H9 (cell line): Measurements from ENCODE around the gene ATP2A2. TPM values are rescaled to one million over a fixed set of nuclear protein-coding genes. Genes with fewer than 3 reads are reported as not detected.

Source experiments
- DNase-seq: peaks from one replicate; pipeline ENCODE4 v3.0.0-alpha.2; 2017
- H2AFZ ChIP-seq: one replicate; pipeline ENCODE4 v1.6.1; 2013; ENCODE audit warnings: mild to moderate bottlenecking, low read length, control low read depth, moderate library complexity
- H2AK5ac ChIP-seq: 2 replicates; pipeline ENCODE4 v1.6.1; 2013; ENCODE audit warnings: low read length, control low read depth, mixed read lengths; ENCODE audit not compliant: insufficient read length
- H2BK120ac ChIP-seq: one replicate; pipeline ENCODE4 v1.6.1; 2013; ENCODE audit warnings: low read depth, mild to moderate bottlenecking, low read length, control low read depth, inconsistent platforms; ENCODE audit not compliant: poor library complexity, severe bottlenecking
- H2BK12ac ChIP-seq: 2 replicates; pipeline ENCODE4 v1.6.1; 2013; ENCODE audit warnings: low read length, control low read depth, mixed read lengths, low read depth; ENCODE audit not compliant: insufficient read length
- H2BK15ac ChIP-seq: 2 replicates; pipeline ENCODE4 v1.6.1; 2013; ENCODE audit warnings: low read depth, low read length, control low read depth
- H2BK20ac ChIP-seq: one replicate; pipeline ENCODE4 v1.6.1; 2013; ENCODE audit warnings: low read depth, mild to moderate bottlenecking, low read length, control low read depth, inconsistent platforms; ENCODE audit not compliant: poor library complexity, severe bottlenecking
- H2BK5ac ChIP-seq: 2 replicates; pipeline ENCODE4 v1.6.1; 2013; ENCODE audit warnings: low read length, control low read depth, mixed read lengths; ENCODE audit not compliant: insufficient read length
- H3K14ac ChIP-seq: 2 replicates; pipeline ENCODE4 v1.6.1; 2013; ENCODE audit warnings: low read length, control low read depth; ENCODE audit not compliant: insufficient read depth
- H3K18ac ChIP-seq: 2 replicates; pipeline ENCODE4 v1.6.1; 2013; ENCODE audit warnings: low read depth, mild to moderate bottlenecking, mixed read lengths, low read length, control low read depth; ENCODE audit not compliant: insufficient read length
- H3K23ac ChIP-seq: 2 replicates; pipeline ENCODE4 v1.6.1; 2013; ENCODE audit warnings: low read length, control low read depth, mixed read lengths, low read depth; ENCODE audit not compliant: insufficient read length
- H3K23me2 ChIP-seq: 2 replicates; pipeline ENCODE4 v1.6.1; 2013; ENCODE audit warnings: low read depth, mild to moderate bottlenecking, mixed read lengths, low read length, control low read depth; ENCODE audit not compliant: insufficient read length, poor library complexity, severe bottlenecking
- H3K27ac ChIP-seq: 2 replicates; pipeline ENCODE4 v1.5.1; 2013; ENCODE audit warnings: low read length, control low read depth, mixed read lengths, low read depth; ENCODE audit not compliant: insufficient read length
- H3K27me3 ChIP-seq: 2 replicates; pipeline ENCODE4 v1.6.1; 2013; ENCODE audit warnings: low read length, control low read depth, inconsistent platforms; ENCODE audit not compliant: insufficient read depth
- H3K4ac ChIP-seq: 2 replicates; pipeline ENCODE4 v1.6.1; 2013; ENCODE audit warnings: low read depth, mild to moderate bottlenecking, control low read depth, inconsistent platforms, low read length, moderate library complexity
- H3K4me1 ChIP-seq: 2 replicates; pipeline ENCODE4 v1.6.1; 2013; ENCODE audit warnings: low read length, control low read depth, inconsistent platforms; ENCODE audit not compliant: insufficient read depth
- H3K4me2 ChIP-seq: 2 replicates; pipeline ENCODE4 v1.6.1; 2013; ENCODE audit warnings: low read length, control low read depth, mixed read lengths; ENCODE audit not compliant: insufficient read length, insufficient read depth
- H3K56ac ChIP-seq: 2 replicates; pipeline ENCODE4 v1.6.1; 2013; ENCODE audit warnings: low read depth, mild to moderate bottlenecking, mixed read lengths, low read length, control low read depth; ENCODE audit not compliant: insufficient read length
- H3K79me1 ChIP-seq: 2 replicates; pipeline ENCODE4 v1.6.1; 2013; ENCODE audit warnings: low read depth, mild to moderate bottlenecking, moderate library complexity, low read length, control low read depth, inconsistent platforms; ENCODE audit not compliant: insufficient read depth, poor library complexity, severe bottlenecking
- H3K79me2 ChIP-seq: 2 replicates; pipeline ENCODE4 v1.6.1; 2013; ENCODE audit warnings: low read length, control low read depth, inconsistent platforms; ENCODE audit not compliant: insufficient read depth
- H3K9ac ChIP-seq: 2 replicates; pipeline ENCODE4 v1.6.1; 2013; ENCODE audit warnings: low read length, control low read depth, mixed read lengths; ENCODE audit not compliant: insufficient read length; ENCODE audit errors: extremely low read depth
- H3K9me3 ChIP-seq: one replicate; pipeline ENCODE4 v1.6.1; 2013; ENCODE audit warnings: low read depth, low read length, inconsistent platforms; ENCODE audit not compliant: control insufficient read depth
- H3T11ph ChIP-seq: one replicate; pipeline ENCODE4 v1.6.1; 2013; ENCODE audit warnings: mild to moderate bottlenecking, low read length, control low read depth, inconsistent platforms
- H4K20me1 ChIP-seq: one replicate; pipeline ENCODE4 v1.6.1; 2013; ENCODE audit not compliant: control insufficient read depth, insufficient read length, insufficient read depth
- H4K5ac ChIP-seq: 2 replicates; pipeline ENCODE4 v1.6.1; 2013; ENCODE audit warnings: low read depth, mild to moderate bottlenecking, mixed read lengths, low read length, control low read depth; ENCODE audit not compliant: insufficient read length
- H4K8ac ChIP-seq: replicated peaks from 2 replicates; pipeline ENCODE4 v1.6.1; 2013; ENCODE audit warnings: low read length, control low read depth, mixed read lengths, low read depth; ENCODE audit not compliant: insufficient read length
- H4K91ac ChIP-seq: 2 replicates; pipeline ENCODE4 v1.6.1; 2013; ENCODE audit warnings: low read depth, mild to moderate bottlenecking, moderate library complexity, mixed read lengths, low read length, control low read depth; ENCODE audit not compliant: insufficient read length
- H3K27ac Mint-ChIP-seq, 3 experiments: 2 replicates in 2 of 3; 3 replicates in 1 of 3; pipeline ENCODE4 v1.8.0; 2020 to 2021; ENCODE audit warnings: mixed read lengths in 3 of 3, mild to moderate bottlenecking in 1 of 3, moderate library complexity in 1 of 3
- H3K27me3 Mint-ChIP-seq: 2 replicates; pipeline ENCODE4 v1.8.0; 2021; ENCODE audit warnings: low read depth, mild to moderate bottlenecking, moderate library complexity, mixed read lengths
- H3K36me3 Mint-ChIP-seq, 3 experiments: 2 replicates in 2 of 3; 3 replicates in 1 of 3; pipeline ENCODE4 v1.8.0; 2020 to 2021; ENCODE audit warnings: low read depth in 3 of 3, mixed read lengths in 3 of 3; ENCODE audit not compliant: insufficient read depth in 1 of 3
- H3K4me1 Mint-ChIP-seq, 2 experiments: 2 replicates each; pipeline ENCODE4 v1.8.0; 2020; ENCODE audit warnings: mixed read lengths in 2 of 2
- H3K4me3 Mint-ChIP-seq, 2 experiments: 2 replicates in 1 of 2; 3 replicates in 1 of 2; pipeline ENCODE4 v1.8.0; 2020 to 2021; ENCODE audit warnings: mild to moderate bottlenecking in 2 of 2, mixed read lengths in 2 of 2, moderate library complexity in 1 of 2
- H3K9me3 Mint-ChIP-seq, 2 experiments: 2 replicates in 1 of 2; 3 replicates in 1 of 2; pipeline ENCODE4 v1.8.0; 2020; ENCODE audit warnings: mild to moderate bottlenecking in 2 of 2, mixed read lengths in 2 of 2, moderate library complexity in 1 of 2
- WGBS: extraction: QIAGEN DNeasy Blood & Tissue Kit; methylation state at CpG from one replicate; pipeline ENCODE4 v1.1.7; 2013; ENCODE audit warnings: missing lambda C conversion rate, low lambda C conversion rate, mixed read lengths; ENCODE audit not compliant: insufficient read length; ENCODE audit errors: extremely low coverage; 5-methylcytosine and 5-hydroxymethylcytosine counted together
- total RNA-seq: library from RNA; stranded (reverse); gene quantifications from 2 replicates; pipeline ENCODE4 v1.2.1, GENCODE V29; 2021
- TF ChIP-seq, protein P1 (sequence below): fragments of 200-600 bp; sonication (generic); conservative IDR thresholded peaks from 3 replicates; pipeline ENCODE4 v1.8.0; 2021; ENCODE audit warnings: antibody characterized with exemption, mild to moderate bottlenecking

The ATP2A2 gene
- total RNA-seq, 1 experiment from 2014 or later, result 257 TPM

DNA sequence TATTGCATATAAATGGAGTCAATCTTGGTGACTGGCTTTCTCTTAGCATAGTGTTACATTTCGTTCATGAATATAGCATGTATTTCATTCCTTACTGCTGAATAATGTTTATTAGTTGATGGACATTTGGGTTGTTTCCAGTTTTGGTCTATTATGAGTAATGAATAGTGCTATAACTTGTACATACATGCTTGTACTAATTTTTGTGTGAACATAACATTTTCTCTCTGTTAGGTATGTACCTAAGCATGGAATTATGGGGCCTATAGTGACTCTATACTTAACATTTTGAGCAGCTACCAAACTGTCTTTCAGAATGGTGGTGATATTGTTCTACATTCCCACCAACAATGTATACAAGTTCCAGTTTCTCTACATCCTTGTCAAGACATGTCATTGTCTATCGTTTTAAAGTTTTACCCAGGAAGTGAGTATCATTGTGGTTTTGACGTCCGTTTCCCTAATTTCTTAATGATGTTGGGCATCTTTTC is 23.1 kb downstream of the ATP2A2 start:
- Histone ChIP-seq H3K23me2 (no peaks in the 10 kb centered on the region), H4K20me1 (no peaks in the 10 kb centered on the region), H3K4me2 (no peak overlapping the region)

More for the DNA sequence above, 23.1 kb downstream of the ATP2A2 start:
- H3K4ac ChIP-seq, result no peak overlapping the region
- no peak overlapping the region for H3K14ac ChIP-seq
- no peak overlapping the region for H2BK20ac ChIP-seq
- TF ChIP-seq, protein P1, sequence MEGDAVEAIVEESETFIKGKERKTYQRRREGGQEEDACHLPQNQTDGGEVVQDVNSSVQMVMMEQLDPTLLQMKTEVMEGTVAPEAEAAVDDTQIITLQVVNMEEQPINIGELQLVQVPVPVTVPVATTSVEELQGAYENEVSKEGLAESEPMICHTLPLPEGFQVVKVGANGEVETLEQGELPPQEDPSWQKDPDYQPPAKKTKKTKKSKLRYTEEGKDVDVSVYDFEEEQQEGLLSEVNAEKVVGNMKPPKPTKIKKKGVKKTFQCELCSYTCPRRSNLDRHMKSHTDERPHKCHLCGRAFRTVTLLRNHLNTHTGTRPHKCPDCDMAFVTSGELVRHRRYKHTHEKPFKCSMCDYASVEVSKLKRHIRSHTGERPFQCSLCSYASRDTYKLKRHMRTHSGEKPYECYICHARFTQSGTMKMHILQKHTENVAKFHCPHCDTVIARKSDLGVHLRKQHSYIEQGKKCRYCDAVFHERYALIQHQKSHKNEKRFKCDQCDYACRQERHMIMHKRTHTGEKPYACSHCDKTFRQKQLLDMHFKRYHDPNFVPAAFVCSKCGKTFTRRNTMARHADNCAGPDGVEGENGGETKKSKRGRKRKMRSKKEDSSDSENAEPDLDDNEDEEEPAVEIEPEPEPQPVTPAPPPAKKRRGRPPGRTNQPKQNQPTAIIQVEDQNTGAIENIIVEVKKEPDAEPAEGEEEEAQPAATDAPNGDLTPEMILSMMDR, result no peak
- H2AFZ ChIP-seq, result no peak overlapping the region
- Mint-ChIP-seq H3K4me1 (peaks cover 0 to 16% of the 10 kb centered on the region in 2 experiments; a peak in 2 of 4 replicates), H3K27ac (peak overlapping the region in 1 of 3 experiments; percentile 9; a peak in 2 of 7 replicates), H3K27me3 (no peaks in the 10 kb centered on the region; the same call in 1 of the 2 replicates), H3K4me3 (no peak overlapping the region), H3K9me3 (no peaks in the 10 kb centered on the region), H3K36me3 (peaks cover 40 to 87% (median 63%) of the 10 kb centered on the region in 3 experiments; a peak in 6 of 7 replicates)
- no peaks in the 10 kb centered on the region for H3K4me1 ChIP-seq
- H2BK15ac ChIP-seq, result no peak overlapping the region
- no peak overlapping the region for H3K23ac ChIP-seq
- no peak overlapping the region for H3K27ac ChIP-seq
- no peak overlapping the region for H3K56ac ChIP-seq
- no peaks in the 10 kb centered on the region for H3K27me3 ChIP-seq
- H4K5ac ChIP-seq, result no peak overlapping the region
- H2AK5ac ChIP-seq, result no peak overlapping the region
- H2BK5ac ChIP-seq, result no peak overlapping the region
- H3K79me1 ChIP-seq, result peaks cover 17% of the 10 kb centered on the region
- no peak overlapping the region for H3T11ph ChIP-seq
- H3K18ac ChIP-seq, result no peak overlapping the region
- H4K91ac ChIP-seq, result no peak overlapping the region
- H3K9ac ChIP-seq, result no peak overlapping the region
- no peak overlapping the region for H4K8ac ChIP-seq
- H2BK120ac ChIP-seq, result no peak overlapping the region
- H3K79me2 ChIP-seq, result peaks cover 30% of the 10 kb centered on the region; the same call in 1 of the 2 replicates
- no CpG with 5 or more reads among the region's 4 CpGs for WGBS
- no peak overlapping the region for H2BK12ac ChIP-seq
- DNase-seq, result no peak
- no peaks in the 10 kb centered on the region for H3K9me3 ChIP-seq
